Spleen (tissue), 11 donors: ENCODE measurements around the gene PHTF2. TPM values are rescaled to one million over a fixed set of nuclear protein-coding genes. Genes with fewer than 3 reads are reported as not detected.

Experiments used
- DNase-seq: peaks from one replicate; pipeline ENCODE4 v3.0.0-alpha.2; 2020
- H3K27ac ChIP-seq, 8 donors: fragments of 200-600 bp; sonication (generic) in 7 of 8; 1 replicate in 4 of 8; 2 replicates in 4 of 8; pipeline versions ENCODE4 v1.5.0 to v1.8.0; 2016 to 2021; ENCODE audit warnings: inconsistent platforms in 4 of 8, mild to moderate bottlenecking in 4 of 8, moderate library complexity in 1 of 8
- H3K27me3 ChIP-seq, 7 donors: fragments of 200-600 bp; sonication (generic) in 6 of 7; replicated peaks in 1 of 7; 1 replicate in 4 of 7; 2 replicates in 3 of 7; pipeline versions ENCODE4 v1.5.0 to v1.8.0; 2016 to 2021; ENCODE audit warnings: inconsistent platforms in 3 of 7, mild to moderate bottlenecking in 1 of 7
- H3K36me3 ChIP-seq, 6 donors: fragments of 200-600 bp; sonication (generic) in 5 of 6; 1 replicate in 4 of 6; 2 replicates in 2 of 6; pipeline versions ENCODE4 v1.5.0 to v1.8.0; 2016 to 2021; ENCODE audit warnings: inconsistent platforms in 2 of 6
- H3K4me1 ChIP-seq, 6 donors: fragments of 200-600 bp; sonication (generic) in 5 of 6; 1 replicate in 3 of 6; 2 replicates in 3 of 6; pipeline versions ENCODE4 v1.5.0 to v1.8.0; 2016 to 2021; ENCODE audit warnings: inconsistent platforms in 3 of 6
- H3K4me3 ChIP-seq, 8 donors: fragments of 200-600 bp; sonication (generic) in 7 of 8; 1 replicate in 4 of 8; 2 replicates in 4 of 8; pipeline versions ENCODE4 v1.5.0 to v1.8.0; 2016 to 2021; ENCODE audit warnings: inconsistent platforms in 4 of 8, mild to moderate bottlenecking in 4 of 8, moderate library complexity in 2 of 8
- H3K9me3 ChIP-seq, 8 donors: fragments of 200-600 bp; sonication (generic) in 7 of 8; 1 replicate in 4 of 8; 2 replicates in 4 of 8; pipeline versions ENCODE4 v1.5.0 to v1.8.0; 2016 to 2021; ENCODE audit warnings: inconsistent platforms in 4 of 8
- POLR2A ChIP-seq, 3 donors: fragments of 450-650 bp; IDR thresholded peaks; one replicate each; pipeline ENCODE4 v1.5.1; 2017; ENCODE audit warnings: antibody characterized with exemption in 3 of 3, mild to moderate bottlenecking in 1 of 3
- POLR2AphosphoS5 ChIP-seq, 3 donors: sonication (generic); formaldehyde crosslinking; IDR thresholded peaks; one replicate each; pipeline ENCODE4 v1.5.1; 2017; ENCODE audit warnings: antibody characterized with exemption in 3 of 3
- WGBS, 5 donors: extraction: QIAGEN DNeasy Blood & Tissue Kit in 3 of 5; methylation state at CpG; one replicate each; pipeline versions ENCODE4 v1.1.5 to v1.1.7; 2013 to 2018; 5-methylcytosine and 5-hydroxymethylcytosine counted together
- intact Hi-C: fragments of 100-400 bp; cut with DNase I; formaldehyde crosslinking; loops from one replicate; pipeline ENCODE4 v1.15.0; 2023; ENCODE audit warnings: low total_unique reads
- polyA plus RNA-seq, 3 donors: library from polyadenylated mRNA; stranded (reverse); fragments of 200-250 nt; gene quantifications; one replicate each; pipeline ENCODE4 v1.2.1, GENCODE V29; 2013
- total RNA-seq, 7 donors: library from RNA; depleted of rRNA in 3 of 7; stranded (reverse); fragments of >200 nt in 3 of 7; fragmentation: NEBNext Ultra II Directional in 4 of 7; extraction: Animal tissue kit (Norgen Biotek cat#: 25700) in 4 of 7; gene quantifications; one replicate each; pipeline versions ENCODE4 v1.1.0 to v1.2.1, GENCODE V29; 2016 to 2021
- TF ChIP-seq, protein P1 (sequence below), 11 experiments: fragments of 200-600 bp in 7 of 11; fragments of 450-650 bp in 4 of 11; sonication (generic) in 4 of 11; IDR thresholded peaks in 8 of 11; conservative IDR thresholded peaks in 3 of 11; 1 replicate in 7 of 11; 2 replicates in 4 of 11; pipeline versions ENCODE4 v1.4.0 to v1.8.0; 2016 to 2021; ENCODE audit warnings: antibody characterized with exemption in 11 of 11, inconsistent platforms in 4 of 11, mild to moderate bottlenecking in 1 of 11
- donor health status: healthy with polysubstance abuse.
- donor health status: DM: no; HTN: no; CAD: no; lungs with moderate emphysema.
- donor health status: DM: no; HTN: no; CAD: no.
- donor health status: Bipolar disorder and iron deficiency.
- donor health status: healthy.
- donor health status: DM: no; HTN: no; CAD: no.
- donor health status: DM: yes; HTN: yes; CAD: no.

The PHTF2 gene
- total and polyA plus RNA-seq, 10 donors = 13.3 to 47.7 (median 34.7) TPM

DNA sequence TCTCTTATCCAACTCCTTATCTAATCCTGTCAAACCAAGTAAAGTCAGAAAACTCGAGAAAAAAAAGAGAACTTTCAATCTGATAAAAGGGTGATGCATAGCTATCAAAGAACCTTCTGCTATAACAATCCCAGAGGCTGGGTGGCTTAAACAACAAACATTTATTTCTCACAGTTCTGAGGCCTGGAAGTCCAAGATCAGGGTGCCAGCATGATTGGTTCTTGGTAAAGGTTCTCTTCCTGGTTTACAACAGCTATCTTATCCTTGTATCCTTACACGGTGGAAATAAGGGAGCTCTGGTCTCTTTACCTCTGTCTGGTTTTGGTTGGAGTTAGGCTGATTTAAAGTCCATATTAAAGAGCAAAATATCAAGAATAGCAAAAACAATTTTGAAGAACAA lies 131.9 kb downstream of the PHTF2 start:
- intact Hi-C loops = no loop called here
- no peak overlapping the region for H3K27ac ChIP-seq
- H3K9me3 ChIP-seq = no peaks in the 10 kb centered on the region
- H3K4me1 ChIP-seq = peaks cover 0 to 9% (median 3%) of the 10 kb centered on the region in 6 donors
- peaks cover 0 to 52% (median 13%) of the 10 kb centered on the region in 6 donors for H3K36me3 ChIP-seq
- 78 to 91% (median 87%) methylated on average over 2 of the region's 2 CpGs for WGBS, 5 donors
- H3K27me3 ChIP-seq = no peaks in the 10 kb centered on the region
- no peak for TF ChIP-seq POLR2A (IDR thresholded peaks at IDR 0.05)
- no peak for TF ChIP-seq POLR2AphosphoS5 (IDR thresholded peaks at IDR 0.05)
- TF ChIP-seq, protein P1, sequence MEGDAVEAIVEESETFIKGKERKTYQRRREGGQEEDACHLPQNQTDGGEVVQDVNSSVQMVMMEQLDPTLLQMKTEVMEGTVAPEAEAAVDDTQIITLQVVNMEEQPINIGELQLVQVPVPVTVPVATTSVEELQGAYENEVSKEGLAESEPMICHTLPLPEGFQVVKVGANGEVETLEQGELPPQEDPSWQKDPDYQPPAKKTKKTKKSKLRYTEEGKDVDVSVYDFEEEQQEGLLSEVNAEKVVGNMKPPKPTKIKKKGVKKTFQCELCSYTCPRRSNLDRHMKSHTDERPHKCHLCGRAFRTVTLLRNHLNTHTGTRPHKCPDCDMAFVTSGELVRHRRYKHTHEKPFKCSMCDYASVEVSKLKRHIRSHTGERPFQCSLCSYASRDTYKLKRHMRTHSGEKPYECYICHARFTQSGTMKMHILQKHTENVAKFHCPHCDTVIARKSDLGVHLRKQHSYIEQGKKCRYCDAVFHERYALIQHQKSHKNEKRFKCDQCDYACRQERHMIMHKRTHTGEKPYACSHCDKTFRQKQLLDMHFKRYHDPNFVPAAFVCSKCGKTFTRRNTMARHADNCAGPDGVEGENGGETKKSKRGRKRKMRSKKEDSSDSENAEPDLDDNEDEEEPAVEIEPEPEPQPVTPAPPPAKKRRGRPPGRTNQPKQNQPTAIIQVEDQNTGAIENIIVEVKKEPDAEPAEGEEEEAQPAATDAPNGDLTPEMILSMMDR (IDR thresholded peaks at IDR 0.05 in 8 of 11, conservative IDR thresholded peaks at IDR 0.05 in 3 of 11) = no peak
- DNase-seq = no peak
- H3K4me3 ChIP-seq = no peak overlapping the region

- intact Hi-C loops = no loop called here
- Histone ChIP-seq H3K4me1 (peaks cover 0 to 17% (median 10%) of the 10 kb centered on the region in 6 donors), H3K27ac (no peak overlapping the region), H3K36me3 (peaks cover 0 to 38% (median 13%) of the 10 kb centered on the region in 6 donors), H3K4me3 (no peak overlapping the region), H3K9me3 (no peaks in the 10 kb centered on the region), H3K27me3 (no peaks in the 10 kb centered on the region)
- no peak for DNase-seq
- 73 to 90% (median 83%) methylated on average over 5 of the region's 5 CpGs for WGBS, 5 donors
- TF ChIP-seq, protein P1 (IDR thresholded peaks at IDR 0.05 in 8 of 11, conservative IDR thresholded peaks at IDR 0.05 in 3 of 11) = no peak
- TF ChIP-seq POLR2AphosphoS5 (IDR thresholded peaks at IDR 0.05) (no peak), POLR2A (IDR thresholded peaks at IDR 0.05) (no peak)
These were observed 133.3 kb downstream of the PHTF2 start for GRCh38 chr7:77931841-77932240.

- peaks cover 0 to 17% (median 10%) of the 10 kb centered on the region in 6 donors for H3K4me1 ChIP-seq
- no peak for DNase-seq
- no peaks in the 10 kb centered on the region for H3K9me3 ChIP-seq
- WGBS, 5 donors = 72 to 81% (median 80%) methylated on average over 3 of the region's 3 CpGs
- H3K27ac ChIP-seq = no peak overlapping the region
- peaks cover 0 to 24% (median 10%) of the 10 kb centered on the region in 6 donors for H3K36me3 ChIP-seq
- intact Hi-C loops = no loop called here
- no peaks in the 10 kb centered on the region for H3K27me3 ChIP-seq
- no peak for TF ChIP-seq POLR2A (IDR thresholded peaks at IDR 0.05)
- TF ChIP-seq POLR2AphosphoS5 (IDR thresholded peaks at IDR 0.05) = no peak
- TF ChIP-seq, protein P1 (IDR thresholded peaks at IDR 0.05 in 8 of 11, conservative IDR thresholded peaks at IDR 0.05 in 3 of 11) = no peak
- no peak overlapping the region for H3K4me3 ChIP-seq
These were observed 134.8 kb downstream of the PHTF2 start for GRCh38 chr7:77933394-77933793.

- Histone ChIP-seq H3K27ac (peak overlapping the region in 2 of 8 donors; percentile 2 to 4), H3K9me3 (no peaks in the 10 kb centered on the region), H3K4me1 (peaks cover 0 to 17% (median 10%) of the 10 kb centered on the region in 6 donors), H3K36me3 (peaks cover 0 to 14% (median 0%) of the 10 kb centered on the region in 6 donors), H3K4me3 (no peak overlapping the region), H3K27me3 (no peaks in the 10 kb centered on the region)
- TF ChIP-seq, protein P1 (IDR thresholded peaks at IDR 0.05 in 8 of 11, conservative IDR thresholded peaks at IDR 0.05 in 3 of 11) = peak in 1 of 11 experiments; percentile 17
- TF ChIP-seq POLR2A (IDR thresholded peaks at IDR 0.05) = no peak
- WGBS, 5 donors = 6 to 25% (median 21%) methylated on average over 1 of the region's 1 CpG
- no peak for DNase-seq
- intact Hi-C loops = no loop called here
These were observed 137.2 kb downstream of the PHTF2 start for GRCh38 chr7:77935652-77936348.
